Left ventricle myocardium inferior (tissue), 1 donor: Measurements from ENCODE around the gene ELK3. TPM values are rescaled to one million over a fixed set of nuclear protein-coding genes. Genes with fewer than 3 reads are reported as not detected.

Source experiments
- DNase-seq: peaks from one replicate; pipeline ENCODE4 v3.0.0-alpha.2; 2020
- H3K27ac ChIP-seq: fragments of 200-600 bp; replicated peaks from 2 replicates; pipeline ENCODE4 v1.8.0; 2021
- H3K27me3 ChIP-seq: fragments of 200-600 bp; 2 replicates; pipeline ENCODE4 v1.8.0; 2021; ENCODE audit warnings: low read depth
- H3K36me3 ChIP-seq: fragments of 200-600 bp; 2 replicates; pipeline ENCODE4 v1.8.0; 2021
- H3K4me1 ChIP-seq: fragments of 200-600 bp; 2 replicates; pipeline ENCODE4 v1.8.0; 2021
- H3K4me3 ChIP-seq: fragments of 200-600 bp; 2 replicates; pipeline ENCODE4 v1.8.0; 2021; ENCODE audit warnings: mild to moderate bottlenecking, moderate library complexity
- H3K9me3 ChIP-seq: fragments of 200-600 bp; replicated peaks from 2 replicates; pipeline ENCODE4 v1.8.0; 2021
- CTCF ChIP-seq: fragments of 200-600 bp; IDR thresholded peaks from 2 replicates; pipeline ENCODE4 v1.8.0; 2021; ENCODE audit warnings: antibody characterized with exemption, mild to moderate bottlenecking, borderline replicate concordance
- intact Hi-C: fragments of 100-400 bp; cut with micrococcal nuclease; formaldehyde crosslinking; loops from one replicate; pipeline ENCODE4 v1.11.0; 2022
- total RNA-seq: library from RNA; stranded (reverse); fragmentation: NEBNext Ultra II Directional; extraction: Animal tissue kit (Norgen Biotek cat#: 25700); gene quantifications from one replicate; pipeline ENCODE4 v1.2.1, GENCODE V29; 2021
- donor health status: DM: no; HTN: yes; CAD: no; lungs with severe emphysema.

Gene ELK3
- total RNA-seq, 1 donor from 2014 or later = 17.1 TPM

GRCh38 chr12:96199464-96199863, 5.3 kb downstream of the ELK3 start:
- Histone ChIP-seq H3K9me3 (peaks cover 2% of the 10 kb centered on the region), H3K27ac (peak overlapping the region; percentile 85), H3K36me3 (no peaks in the 10 kb centered on the region), H3K27me3 (no peaks in the 10 kb centered on the region), H3K4me1 (peaks cover 75% of the 10 kb centered on the region), H3K4me3 (no peak overlapping the region)
- TF ChIP-seq CTCF = no peak
- DNase-seq = no peak
- intact Hi-C loops = no loop called here

GRCh38 chr12:96201272-96202227, 7.4 kb downstream of the ELK3 start:
- no peak for TF ChIP-seq CTCF
- Histone ChIP-seq H3K27me3 (no peaks in the 10 kb centered on the region), H3K4me3 (no peak overlapping the region), H3K9me3 (peaks cover 6% of the 10 kb centered on the region), H3K27ac (peak overlapping the region; percentile 17), H3K36me3 (no peaks in the 10 kb centered on the region), H3K4me1 (peaks cover 78% of the 10 kb centered on the region)
- intact Hi-C loops = no loop called here
- DNase-seq = no peak

GRCh38 chr12:96204381-96204780, 10.2 kb downstream of the ELK3 start:
- Histone ChIP-seq H3K36me3 (no peaks in the 10 kb centered on the region), H3K9me3 (peaks cover 6% of the 10 kb centered on the region), H3K27me3 (no peaks in the 10 kb centered on the region), H3K4me3 (no peak overlapping the region), H3K27ac (peak overlapping the region; percentile 84), H3K4me1 (peaks cover 79% of the 10 kb centered on the region)
- no peak for TF ChIP-seq CTCF
- DNase-seq = no peak
- intact Hi-C loops = no loop called here

- H3K27ac ChIP-seq = peak overlapping the region; percentile 84
- no peak for TF ChIP-seq CTCF
Observed at GRCh38 chr12:96205908-96206307, 11.7 kb downstream of the ELK3 start.

GRCh38 chr12:96206936-96207662, 12.9 kb downstream of the ELK3 start:
- DNase-seq = no peak
- no peaks in the 10 kb centered on the region for H3K36me3 ChIP-seq
- peaks cover 87% of the 10 kb centered on the region for H3K4me1 ChIP-seq
- intact Hi-C loops = no loop called here
- peaks cover 6% of the 10 kb centered on the region for H3K9me3 ChIP-seq
- peak overlapping the region; percentile 84 for H3K27ac ChIP-seq
- H3K27me3 ChIP-seq = no peaks in the 10 kb centered on the region
- TF ChIP-seq CTCF = no peak
- H3K4me3 ChIP-seq = no peak overlapping the region

More at GRCh38 chr12:96205908-96206307, 11.7 kb downstream of the ELK3 start:
- Histone ChIP-seq H3K9me3 (peaks cover 6% of the 10 kb centered on the region), H3K27me3 (no peaks in the 10 kb centered on the region), H3K4me3 (no peak overlapping the region), H3K4me1 (peaks cover 81% of the 10 kb centered on the region), H3K36me3 (no peaks in the 10 kb centered on the region)
- intact Hi-C loops = no loop called here
- no peak for DNase-seq
